Measurements from ENCODE around the gene MRPL24. TPM values are rescaled to one million over a fixed set of nuclear protein-coding genes. Genes with fewer than 3 reads are reported as not detected.

Gene MRPL24
- total and polyA plus RNA-seq, 9 of the 15 experiments (the other 6 are each of a cell fraction or from before 2014, with no cell fraction given): 74.3 to 267 (median 113) TPM

DNA sequence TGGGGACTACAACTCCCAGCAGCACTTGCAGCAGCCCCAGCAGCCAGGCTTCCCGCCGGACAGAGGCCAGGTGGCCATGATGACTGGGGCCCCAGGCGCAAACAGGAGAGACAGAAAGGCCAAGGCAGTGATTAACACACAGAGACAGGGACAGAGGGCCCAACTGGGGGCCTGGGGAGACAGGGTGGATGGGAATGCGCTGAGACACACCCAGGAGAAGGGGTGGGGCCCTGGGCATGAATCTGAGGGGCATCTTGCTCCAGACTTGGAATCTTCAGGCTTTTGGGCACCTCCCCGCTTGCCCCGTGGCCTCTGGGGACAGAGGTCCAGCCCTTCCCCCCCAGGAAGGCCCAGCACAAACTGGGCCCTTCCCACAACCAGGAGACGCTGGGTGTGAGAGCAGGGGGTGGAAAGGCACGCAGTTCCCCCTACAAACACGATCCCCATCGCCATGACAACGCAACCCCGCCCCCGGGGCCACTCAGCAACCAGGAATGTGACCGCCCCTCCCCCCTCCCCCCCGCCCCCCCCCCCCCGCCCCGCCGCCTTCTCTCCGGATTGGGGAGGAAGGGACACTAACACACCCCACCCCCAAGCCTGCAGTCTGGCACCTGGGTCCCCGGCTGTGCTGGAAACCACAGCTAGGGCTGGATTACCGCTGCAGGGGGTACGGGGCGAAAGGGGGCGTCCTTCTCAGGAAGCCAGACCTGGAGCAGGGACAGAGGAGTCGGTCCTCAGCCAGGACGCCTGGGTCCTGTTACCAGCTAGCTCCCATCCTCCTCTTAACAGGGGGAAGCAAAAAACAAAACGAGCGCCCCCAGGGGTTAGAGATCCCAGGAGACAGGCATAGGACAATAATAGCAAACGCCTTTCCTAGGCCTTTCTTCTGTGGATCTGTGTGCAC lies 6.1 kb upstream of the MRPL24 start (continued):
- TF ChIP-seq, protein P1, sequence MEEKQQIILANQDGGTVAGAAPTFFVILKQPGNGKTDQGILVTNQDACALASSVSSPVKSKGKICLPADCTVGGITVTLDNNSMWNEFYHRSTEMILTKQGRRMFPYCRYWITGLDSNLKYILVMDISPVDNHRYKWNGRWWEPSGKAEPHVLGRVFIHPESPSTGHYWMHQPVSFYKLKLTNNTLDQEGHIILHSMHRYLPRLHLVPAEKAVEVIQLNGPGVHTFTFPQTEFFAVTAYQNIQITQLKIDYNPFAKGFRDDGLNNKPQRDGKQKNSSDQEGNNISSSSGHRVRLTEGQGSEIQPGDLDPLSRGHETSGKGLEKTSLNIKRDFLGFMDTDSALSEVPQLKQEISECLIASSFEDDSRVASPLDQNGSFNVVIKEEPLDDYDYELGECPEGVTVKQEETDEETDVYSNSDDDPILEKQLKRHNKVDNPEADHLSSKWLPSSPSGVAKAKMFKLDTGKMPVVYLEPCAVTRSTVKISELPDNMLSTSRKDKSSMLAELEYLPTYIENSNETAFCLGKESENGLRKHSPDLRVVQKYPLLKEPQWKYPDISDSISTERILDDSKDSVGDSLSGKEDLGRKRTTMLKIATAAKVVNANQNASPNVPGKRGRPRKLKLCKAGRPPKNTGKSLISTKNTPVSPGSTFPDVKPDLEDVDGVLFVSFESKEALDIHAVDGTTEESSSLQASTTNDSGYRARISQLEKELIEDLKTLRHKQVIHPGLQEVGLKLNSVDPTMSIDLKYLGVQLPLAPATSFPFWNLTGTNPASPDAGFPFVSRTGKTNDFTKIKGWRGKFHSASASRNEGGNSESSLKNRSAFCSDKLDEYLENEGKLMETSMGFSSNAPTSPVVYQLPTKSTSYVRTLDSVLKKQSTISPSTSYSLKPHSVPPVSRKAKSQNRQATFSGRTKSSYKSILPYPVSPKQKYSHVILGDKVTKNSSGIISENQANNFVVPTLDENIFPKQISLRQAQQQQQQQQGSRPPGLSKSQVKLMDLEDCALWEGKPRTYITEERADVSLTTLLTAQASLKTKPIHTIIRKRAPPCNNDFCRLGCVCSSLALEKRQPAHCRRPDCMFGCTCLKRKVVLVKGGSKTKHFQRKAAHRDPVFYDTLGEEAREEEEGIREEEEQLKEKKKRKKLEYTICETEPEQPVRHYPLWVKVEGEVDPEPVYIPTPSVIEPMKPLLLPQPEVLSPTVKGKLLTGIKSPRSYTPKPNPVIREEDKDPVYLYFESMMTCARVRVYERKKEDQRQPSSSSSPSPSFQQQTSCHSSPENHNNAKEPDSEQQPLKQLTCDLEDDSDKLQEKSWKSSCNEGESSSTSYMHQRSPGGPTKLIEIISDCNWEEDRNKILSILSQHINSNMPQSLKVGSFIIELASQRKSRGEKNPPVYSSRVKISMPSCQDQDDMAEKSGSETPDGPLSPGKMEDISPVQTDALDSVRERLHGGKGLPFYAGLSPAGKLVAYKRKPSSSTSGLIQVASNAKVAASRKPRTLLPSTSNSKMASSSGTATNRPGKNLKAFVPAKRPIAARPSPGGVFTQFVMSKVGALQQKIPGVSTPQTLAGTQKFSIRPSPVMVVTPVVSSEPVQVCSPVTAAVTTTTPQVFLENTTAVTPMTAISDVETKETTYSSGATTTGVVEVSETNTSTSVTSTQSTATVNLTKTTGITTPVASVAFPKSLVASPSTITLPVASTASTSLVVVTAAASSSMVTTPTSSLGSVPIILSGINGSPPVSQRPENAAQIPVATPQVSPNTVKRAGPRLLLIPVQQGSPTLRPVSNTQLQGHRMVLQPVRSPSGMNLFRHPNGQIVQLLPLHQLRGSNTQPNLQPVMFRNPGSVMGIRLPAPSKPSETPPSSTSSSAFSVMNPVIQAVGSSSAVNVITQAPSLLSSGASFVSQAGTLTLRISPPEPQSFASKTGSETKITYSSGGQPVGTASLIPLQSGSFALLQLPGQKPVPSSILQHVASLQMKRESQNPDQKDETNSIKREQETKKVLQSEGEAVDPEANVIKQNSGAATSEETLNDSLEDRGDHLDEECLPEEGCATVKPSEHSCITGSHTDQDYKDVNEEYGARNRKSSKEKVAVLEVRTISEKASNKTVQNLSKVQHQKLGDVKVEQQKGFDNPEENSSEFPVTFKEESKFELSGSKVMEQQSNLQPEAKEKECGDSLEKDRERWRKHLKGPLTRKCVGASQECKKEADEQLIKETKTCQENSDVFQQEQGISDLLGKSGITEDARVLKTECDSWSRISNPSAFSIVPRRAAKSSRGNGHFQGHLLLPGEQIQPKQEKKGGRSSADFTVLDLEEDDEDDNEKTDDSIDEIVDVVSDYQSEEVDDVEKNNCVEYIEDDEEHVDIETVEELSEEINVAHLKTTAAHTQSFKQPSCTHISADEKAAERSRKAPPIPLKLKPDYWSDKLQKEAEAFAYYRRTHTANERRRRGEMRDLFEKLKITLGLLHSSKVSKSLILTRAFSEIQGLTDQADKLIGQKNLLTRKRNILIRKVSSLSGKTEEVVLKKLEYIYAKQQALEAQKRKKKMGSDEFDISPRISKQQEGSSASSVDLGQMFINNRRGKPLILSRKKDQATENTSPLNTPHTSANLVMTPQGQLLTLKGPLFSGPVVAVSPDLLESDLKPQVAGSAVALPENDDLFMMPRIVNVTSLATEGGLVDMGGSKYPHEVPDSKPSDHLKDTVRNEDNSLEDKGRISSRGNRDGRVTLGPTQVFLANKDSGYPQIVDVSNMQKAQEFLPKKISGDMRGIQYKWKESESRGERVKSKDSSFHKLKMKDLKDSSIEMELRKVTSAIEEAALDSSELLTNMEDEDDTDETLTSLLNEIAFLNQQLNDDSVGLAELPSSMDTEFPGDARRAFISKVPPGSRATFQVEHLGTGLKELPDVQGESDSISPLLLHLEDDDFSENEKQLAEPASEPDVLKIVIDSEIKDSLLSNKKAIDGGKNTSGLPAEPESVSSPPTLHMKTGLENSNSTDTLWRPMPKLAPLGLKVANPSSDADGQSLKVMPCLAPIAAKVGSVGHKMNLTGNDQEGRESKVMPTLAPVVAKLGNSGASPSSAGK (IDR thresholded peaks at IDR 0.05): no peak
- TF ChIP-seq, protein P2, sequence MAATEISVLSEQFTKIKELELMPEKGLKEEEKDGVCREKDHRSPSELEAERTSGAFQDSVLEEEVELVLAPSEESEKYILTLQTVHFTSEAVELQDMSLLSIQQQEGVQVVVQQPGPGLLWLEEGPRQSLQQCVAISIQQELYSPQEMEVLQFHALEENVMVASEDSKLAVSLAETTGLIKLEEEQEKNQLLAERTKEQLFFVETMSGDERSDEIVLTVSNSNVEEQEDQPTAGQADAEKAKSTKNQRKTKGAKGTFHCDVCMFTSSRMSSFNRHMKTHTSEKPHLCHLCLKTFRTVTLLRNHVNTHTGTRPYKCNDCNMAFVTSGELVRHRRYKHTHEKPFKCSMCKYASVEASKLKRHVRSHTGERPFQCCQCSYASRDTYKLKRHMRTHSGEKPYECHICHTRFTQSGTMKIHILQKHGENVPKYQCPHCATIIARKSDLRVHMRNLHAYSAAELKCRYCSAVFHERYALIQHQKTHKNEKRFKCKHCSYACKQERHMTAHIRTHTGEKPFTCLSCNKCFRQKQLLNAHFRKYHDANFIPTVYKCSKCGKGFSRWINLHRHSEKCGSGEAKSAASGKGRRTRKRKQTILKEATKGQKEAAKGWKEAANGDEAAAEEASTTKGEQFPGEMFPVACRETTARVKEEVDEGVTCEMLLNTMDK (IDR thresholded peaks at IDR 0.05; ENCODE audit: borderline replicate concordance, insufficient read depth, low read depth, low read length, poor library complexity, severe bottlenecking): no peak
- no peak; the same call in 1 of the 2 replicates for TF ChIP-seq ZNF121 (CRISPR knock-in tag; conservative IDR thresholded peaks at IDR 0.05)
- TF ChIP-seq, protein P3, sequence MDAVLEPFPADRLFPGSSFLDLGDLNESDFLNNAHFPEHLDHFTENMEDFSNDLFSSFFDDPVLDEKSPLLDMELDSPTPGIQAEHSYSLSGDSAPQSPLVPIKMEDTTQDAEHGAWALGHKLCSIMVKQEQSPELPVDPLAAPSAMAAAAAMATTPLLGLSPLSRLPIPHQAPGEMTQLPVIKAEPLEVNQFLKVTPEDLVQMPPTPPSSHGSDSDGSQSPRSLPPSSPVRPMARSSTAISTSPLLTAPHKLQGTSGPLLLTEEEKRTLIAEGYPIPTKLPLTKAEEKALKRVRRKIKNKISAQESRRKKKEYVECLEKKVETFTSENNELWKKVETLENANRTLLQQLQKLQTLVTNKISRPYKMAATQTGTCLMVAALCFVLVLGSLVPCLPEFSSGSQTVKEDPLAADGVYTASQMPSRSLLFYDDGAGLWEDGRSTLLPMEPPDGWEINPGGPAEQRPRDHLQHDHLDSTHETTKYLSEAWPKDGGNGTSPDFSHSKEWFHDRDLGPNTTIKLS (IDR thresholded peaks at IDR 0.05; ENCODE audit: borderline replicate concordance, low read depth): 0 out of 2 replicates have a peak, but pooled peaks have one; percentile 25
- no peak for TF ChIP-seq PTTG1 (tag; IDR thresholded peaks at IDR 0.05; ENCODE audit: low read depth)
- peak; percentile 8; the same call in 1 of the 2 replicates for TF ChIP-seq BHLHE40 (IDR thresholded peaks at IDR 0.05; ENCODE audit: low read length)
- TF ChIP-seq CAMTA2 (CRISPR knock-in tag; conservative IDR thresholded peaks at IDR 0.05): no peak
- TF ChIP-seq KLF6 (CRISPR knock-in tag; IDR thresholded peaks at IDR 0.05; ENCODE audit: borderline replicate concordance): no peak
- TF ChIP-seq EP300 (IDR thresholded peaks at IDR 0.05; ENCODE audit: low read length): 0 out of 2 replicates have a peak, but pooled peaks have one; percentile 6
- TF ChIP-seq C11orf30 (IDR thresholded peaks at IDR 0.05; ENCODE audit: low read depth): no peak
- no peak for TF ChIP-seq RUNX1 (IDR thresholded peaks at IDR 0.05; ENCODE audit: low read depth)
- no peak for TF ChIP-seq ZNF830 (CRISPR knock-in tag; IDR thresholded peaks at IDR 0.05)
